ENCODE results near the gene ZNF503. TPM values are rescaled to one million over a fixed set of nuclear protein-coding genes. Genes with fewer than 3 reads are reported as not detected.

The ZNF503 gene
- total RNA-seq, 2 experiments from 2014 or later = 0.38 to 0.47 TPM

GRCh38 chr10:75400771-75401568 lies 594 bp downstream of the ZNF503 start:
- intact Hi-C loops (cut with DNase I, micrococcal nuclease) = loop anchor here (5.0 to 10.0 kb wide), 5 partner anchors 686 to 1714 kb away; no protein-coding TSS in a partner anchor
- Mint-ChIP-seq H3K27ac (no peak overlapping the region), H3K27me3 (peaks cover 58% of the 10 kb centered on the region)

GRCh38 chr10:75400163-75400770 lies 1.3 kb downstream of the ZNF503 start:
- Mint-ChIP-seq H3K27me3 (peaks cover 52% of the 10 kb centered on the region), H3K36me3 (ENCODE audit: low read depth) (no peaks in the 10 kb centered on the region), H3K27ac (no peak overlapping the region), H3K9me3 (no peaks in the 10 kb centered on the region), H3K4me3 (peak overlapping the region; percentile 80), H3K4me1 (ENCODE audit: low read depth) (peaks cover 25% of the 10 kb centered on the region)
- intact Hi-C loops (cut with DNase I, micrococcal nuclease) = loop anchor here (5.0 to 10.0 kb wide), 5 partner anchors 687 to 1715 kb away; no protein-coding TSS in a partner anchor
- TF ChIP-seq CTCF (IDR thresholded peaks at IDR 0.05) = no peak
- H3K27me3 ChIP-seq (ENCODE audit: control insufficient read depth in 1 of 2, insufficient read depth in 2 of 2, low read length in 2 of 2) = peaks cover 64 to 89% of the 10 kb centered on the region in 2 experiments
- peaks cover 0 to 50% of the 10 kb centered on the region in 2 experiments for H3K9me3 ChIP-seq (ENCODE audit: control insufficient read depth in 1 of 2, insufficient read depth in 1 of 2, low read length in 2 of 2)
- H3K36me3 ChIP-seq (ENCODE audit: insufficient read depth, low read length) = no peaks in the 10 kb centered on the region
- peaks cover 58% of the 10 kb centered on the region for H3K4me1 ChIP-seq (ENCODE audit: insufficient read depth, low read length)
- H3K4me3 ChIP-seq (ENCODE audit: low read length) = peak overlapping the region; percentile 55
- ChIA-PET POLR2A (no interaction called here), CTCF (no interaction called here)
- ATAC-seq (ENCODE audit: poor library complexity) = no peak
- H3K27ac ChIP-seq (ENCODE audit: low read depth in 1 of 2, low read length in 2 of 2) = no peak overlapping the region
- no peak for DNase-seq

More at GRCh38 chr10:75400771-75401568, 594 bp downstream of the ZNF503 start:
- CTCF ChIA-PET = no interaction called here
- peaks cover 65 to 90% of the 10 kb centered on the region in 2 experiments for H3K27me3 ChIP-seq (ENCODE audit: control insufficient read depth in 1 of 2, insufficient read depth in 2 of 2, low read length in 2 of 2)
- H3K27ac ChIP-seq (ENCODE audit: low read depth in 1 of 2, low read length in 2 of 2) = no peak overlapping the region
- POLR2A ChIA-PET = interaction anchor here (0.8 kb wide), 1 partner anchor 21 kb away, joined by 3 read pairs; no protein-coding TSS in a partner anchor
- Mint-ChIP-seq H3K4me1 (ENCODE audit: low read depth) (peaks cover 30% of the 10 kb centered on the region), H3K9me3 (no peaks in the 10 kb centered on the region), H3K36me3 (ENCODE audit: low read depth) (no peaks in the 10 kb centered on the region), H3K4me3 (peak overlapping the region; percentile 80)
- H3K4me3 ChIP-seq (ENCODE audit: low read length) = peak overlapping the region; percentile 55
- no peaks in the 10 kb centered on the region for H3K36me3 ChIP-seq (ENCODE audit: insufficient read depth, low read length)
- ATAC-seq (ENCODE audit: poor library complexity) (peak; percentile 28), DNase-seq (peak in 3 of 14 experiments; percentile 14 to 35 (median 30))
- peaks cover 0 to 44% of the 10 kb centered on the region in 2 experiments for H3K9me3 ChIP-seq (ENCODE audit: control insufficient read depth in 1 of 2, insufficient read depth in 1 of 2, low read length in 2 of 2)
- peaks cover 53% of the 10 kb centered on the region for H3K4me1 ChIP-seq (ENCODE audit: insufficient read depth, low read length)
- TF ChIP-seq CTCF (IDR thresholded peaks at IDR 0.05) = no peak

- peak overlapping the region; percentile 55 for H3K4me3 ChIP-seq (ENCODE audit: low read length)
- peaks cover 0 to 47% of the 10 kb centered on the region in 2 experiments for H3K9me3 ChIP-seq (ENCODE audit: control insufficient read depth in 1 of 2, insufficient read depth in 1 of 2, low read length in 2 of 2)
- no peak for TF ChIP-seq CTCF (IDR thresholded peaks at IDR 0.05)
- POLR2A ChIA-PET = no interaction called here
- Mint-ChIP-seq H3K9me3 (no peaks in the 10 kb centered on the region), H3K36me3 (ENCODE audit: low read depth) (no peaks in the 10 kb centered on the region), H3K27ac (no peak overlapping the region), H3K27me3 (peaks cover 54% of the 10 kb centered on the region), H3K4me3 (no peak overlapping the region), H3K4me1 (ENCODE audit: low read depth) (peaks cover 31% of the 10 kb centered on the region)
- CTCF ChIA-PET = no interaction called here
- DNase-seq (peak in 10 of 14 experiments; percentile 25 to 67 (median 37)), ATAC-seq (ENCODE audit: poor library complexity) (peak; percentile 38)
- intact Hi-C loops (cut with DNase I, micrococcal nuclease) = loop anchor here (5.0 to 10.0 kb wide), 7 partner anchors 638 to 1715 kb away; no protein-coding TSS in a partner anchor
- no peak overlapping the region for H3K27ac ChIP-seq (ENCODE audit: low read depth in 1 of 2, low read length in 2 of 2)
- no peaks in the 10 kb centered on the region for H3K36me3 ChIP-seq (ENCODE audit: insufficient read depth, low read length)
- peaks cover 66 to 89% of the 10 kb centered on the region in 2 experiments for H3K27me3 ChIP-seq (ENCODE audit: control insufficient read depth in 1 of 2, insufficient read depth in 2 of 2, low read length in 2 of 2)
- peaks cover 58% of the 10 kb centered on the region for H3K4me1 ChIP-seq (ENCODE audit: insufficient read depth, low read length)
Observed at GRCh38 chr10:75399461-75400162, 2.0 kb downstream of the ZNF503 start.

Data from CD4-positive, alpha-beta T cell (primary cell).